IPS DF 4.7 (cell line): ENCODE data around the gene PSMB2.
"Not testable (repeated sequence)": the region's sequence is repeated elsewhere in the genome, so short reads cannot be mapped to it uniquely, and the experiment has no call there.

Source experiments
- DNase-seq: peaks from one replicate; pipeline ENCODE4 v3.0.0-alpha.2; 2013; ENCODE audit warnings: low spot score; ENCODE audit errors: extremely low read depth

The PSMB2 gene

GRCh38 chr1:35594005-35594760, 47.1 kb downstream of the PSMB2 start:
- DNase-seq: no peak

- no peak for DNase-seq
Observed at GRCh38 chr1:35592991-35593769, 48.1 kb downstream of the PSMB2 start.

GRCh38 chr1:35591211-35591610, 50.1 kb downstream of the PSMB2 start:
- no peak for DNase-seq

GRCh38 chr1:35590476-35591040, 50.8 kb downstream of the PSMB2 start:
- DNase-seq: no peak

- DNase-seq: no peak
Observed at GRCh38 chr1:35589516-35590427, 51.6 kb downstream of the PSMB2 start.

- no peak for DNase-seq
Observed at GRCh38 chr1:35588197-35588910, 53.0 kb downstream of the PSMB2 start.

GRCh38 chr1:35587736-35588135, 53.6 kb downstream of the PSMB2 start:
- DNase-seq: no peak

GRCh38 chr1:35586808-35587207, 54.5 kb downstream of the PSMB2 start:
- DNase-seq: no peak

- DNase-seq: not testable (repeated sequence)
Observed at GRCh38 chr1:35585805-35586204, 55.5 kb downstream of the PSMB2 start.

GRCh38 chr1:35585281-35585680, 56.0 kb downstream of the PSMB2 start:
- no peak for DNase-seq

- not testable (repeated sequence) for DNase-seq
Observed at GRCh38 chr1:35581621-35582020, 59.7 kb downstream of the PSMB2 start.

GRCh38 chr1:35580949-35581388, 60.4 kb downstream of the PSMB2 start:
- no peak for DNase-seq

- no peak for DNase-seq
Observed at GRCh38 chr1:35577071-35577998, 64.0 kb downstream of the PSMB2 start.

GRCh38 chr1:35576766-35577070, 64.6 kb downstream of the PSMB2 start:
- DNase-seq: not testable (repeated sequence)

- DNase-seq: no peak
Observed at GRCh38 chr1:35576061-35576765, 65.1 kb downstream of the PSMB2 start.

- DNase-seq: no peak
Observed at GRCh38 chr1:35575416-35575958, 65.8 kb downstream of the PSMB2 start.

- no peak for DNase-seq
Observed at GRCh38 chr1:35574655-35575415, 66.5 kb downstream of the PSMB2 start.

- DNase-seq: no peak
Observed at GRCh38 chr1:35574125-35574654, 67.1 kb downstream of the PSMB2 start.
